ENCODE data around the gene CLK2. TPM values are rescaled to one million over a fixed set of nuclear protein-coding genes. Genes with fewer than 3 reads are reported as not detected.
A peak's percentile ranks its signal among the peaks of the same experiment; 100 is the strongest.

The CLK2 gene
- total and polyA plus RNA-seq, 2 experiments from 2014 or later = 27.2 to 54.6 TPM

- H2AFZ ChIP-seq = 0 out of 2 replicates have a peak overlapping the region, but pooled peaks have one; percentile 89
- peak overlapping the region; percentile 65; the same call in 2 of the 3 replicates for H3K4me3 Mint-ChIP-seq
- H3K4me1 Mint-ChIP-seq = peaks cover 27% of the 10 kb centered on the region
- peak overlapping the region; percentile 91 for H3K4me2 ChIP-seq
- peaks cover 16% of the 10 kb centered on the region for H3K27me3 ChIP-seq (ENCODE audit: insufficient read depth)
- ATAC-seq = peak; percentile 19
- H3K9me3 Mint-ChIP-seq = no peaks in the 10 kb centered on the region
- no peak overlapping the region for H3K27ac Mint-ChIP-seq
- H3F3A ChIP-seq (replicated peaks; ENCODE audit: low read depth) = peaks cover 12% of the 10 kb centered on the region; the same call in 1 of the 2 replicates
- peak; percentile 36 for DNase-seq (ENCODE audit: low spot score)
- H3K9me2 ChIP-seq (ENCODE audit: insufficient read depth) = no peaks in the 10 kb centered on the region
- peak overlapping the region; percentile 70 for H3K4me3 ChIP-seq
- H3K27me3 Mint-ChIP-seq (ENCODE audit: insufficient read depth, low read depth, poor library complexity) = peaks cover 22% of the 10 kb centered on the region
- no peaks in the 10 kb centered on the region for H3K36me3 ChIP-seq (ENCODE audit: insufficient read depth)
- H4K20me1 ChIP-seq (replicated peaks; ENCODE audit: insufficient read depth) = no peaks in the 10 kb centered on the region
- H3K79me2 ChIP-seq (replicated peaks; ENCODE audit: insufficient read depth) = no peaks in the 10 kb centered on the region; the same call in 1 of the 2 replicates
- peaks cover 23% of the 10 kb centered on the region; the same call in 2 of the 3 replicates for H3K36me3 Mint-ChIP-seq (ENCODE audit: low read depth)
- no peak overlapping the region for H3K27ac ChIP-seq (ENCODE audit: low read depth)
- TF ChIP-seq ZNF462 (CRISPR knock-in tag; IDR thresholded peaks at IDR 0.05) (no peak), EZH2 (IDR thresholded peaks at IDR 0.05; ENCODE audit: low read depth, unreplicated experiment) (no peak), CREB1 (CRISPR knock-in tag; IDR thresholded peaks at IDR 0.05; ENCODE audit: low read depth) (no peak), ZNF331 (CRISPR knock-in tag; IDR thresholded peaks at IDR 0.05; ENCODE audit: low read depth) (no peak), ETS1 (IDR thresholded peaks at IDR 0.05) (no peak), POLR2AphosphoS5 (IDR thresholded peaks at IDR 0.05; ENCODE audit: low read depth) (0 out of 2 replicates have a peak, but pooled peaks have one; percentile 0)
- H3K4me1 ChIP-seq (ENCODE audit: insufficient read depth) = peaks cover 18% of the 10 kb centered on the region
Observed at GRCh38 chr1:155250246-155250632, 23.1 kb downstream of the CLK2 start.
